ES-I3 (cell line): ENCODE measurements around the gene MED28.
"Not testable (repeated sequence)": the region's sequence is repeated elsewhere in the genome, so short reads cannot be mapped to it uniquely, and the experiment has no call there.

Source experiments
- H3K36me3 ChIP-seq: 2 replicates; pipeline ENCODE4 v1.6.1; 2013; ENCODE audit warnings: mild to moderate bottlenecking, low read length, control low read depth, moderate library complexity; ENCODE audit not compliant: insufficient read depth
- H3K4me1 ChIP-seq: 2 replicates; pipeline ENCODE4 v1.6.1; 2013; ENCODE audit warnings: mild to moderate bottlenecking, control low read depth, low read length; ENCODE audit not compliant: insufficient read depth
- H3K9ac ChIP-seq: 2 replicates; pipeline ENCODE4 v1.6.1; 2013; ENCODE audit warnings: low read depth, mild to moderate bottlenecking, low read length, moderate library complexity
- H3K9me3 ChIP-seq: 2 replicates; pipeline ENCODE4 v1.6.1; 2013; ENCODE audit warnings: mild to moderate bottlenecking, low read length, moderate library complexity; ENCODE audit not compliant: control insufficient read depth, insufficient read depth

MED28 gene

DNA sequence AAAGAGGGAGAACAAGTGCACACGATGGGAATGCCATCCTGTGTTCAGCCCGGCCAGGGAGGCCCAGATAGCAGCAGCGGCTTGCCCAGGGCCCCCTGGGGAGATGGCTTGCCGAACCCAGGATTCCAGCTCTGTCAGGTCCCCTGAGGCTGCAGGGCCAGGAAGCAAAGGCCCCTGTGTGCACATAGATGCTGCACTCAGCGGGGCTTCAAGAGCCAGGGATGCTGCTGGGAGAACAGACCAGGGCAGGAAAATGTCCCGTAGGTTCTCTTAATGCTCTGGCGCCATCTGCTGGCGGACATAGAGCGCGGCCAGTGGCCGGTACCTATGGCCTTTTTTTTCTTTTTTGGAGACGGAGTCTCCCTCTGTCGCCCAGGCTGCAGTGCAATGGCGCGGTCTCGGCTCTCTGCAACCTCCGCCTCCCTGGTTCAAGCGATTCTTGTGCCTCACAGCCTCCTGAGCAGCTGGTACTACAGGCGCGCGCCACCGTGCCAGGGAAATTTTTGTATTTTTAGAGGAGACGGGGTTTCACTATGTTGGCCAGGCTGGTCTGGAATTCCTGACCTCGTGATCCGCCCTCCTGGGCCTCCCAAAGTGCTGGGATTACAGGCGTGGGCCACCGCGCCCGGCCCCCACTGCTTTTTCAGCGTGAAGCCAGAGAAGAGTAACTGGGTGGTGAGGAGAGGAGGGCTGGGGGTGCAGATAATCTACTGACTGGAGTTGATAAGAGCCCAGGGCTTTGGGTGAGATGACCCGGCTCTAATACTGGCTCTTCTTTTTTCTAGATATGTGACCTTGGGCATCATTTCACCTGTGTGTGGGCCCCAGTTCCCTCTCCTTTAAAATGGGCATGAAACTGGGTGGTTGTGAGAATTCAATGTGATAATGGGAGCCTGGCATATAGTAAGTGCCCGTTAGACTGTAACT, 22.5 kb downstream of the MED28 start:
- no peak overlapping the region for H3K9ac ChIP-seq
- H3K9me3 ChIP-seq: no peaks in the 10 kb centered on the region
- H3K36me3 ChIP-seq: peaks cover 9% of the 10 kb centered on the region
- H3K4me1 ChIP-seq: no peaks in the 10 kb centered on the region

DNA sequence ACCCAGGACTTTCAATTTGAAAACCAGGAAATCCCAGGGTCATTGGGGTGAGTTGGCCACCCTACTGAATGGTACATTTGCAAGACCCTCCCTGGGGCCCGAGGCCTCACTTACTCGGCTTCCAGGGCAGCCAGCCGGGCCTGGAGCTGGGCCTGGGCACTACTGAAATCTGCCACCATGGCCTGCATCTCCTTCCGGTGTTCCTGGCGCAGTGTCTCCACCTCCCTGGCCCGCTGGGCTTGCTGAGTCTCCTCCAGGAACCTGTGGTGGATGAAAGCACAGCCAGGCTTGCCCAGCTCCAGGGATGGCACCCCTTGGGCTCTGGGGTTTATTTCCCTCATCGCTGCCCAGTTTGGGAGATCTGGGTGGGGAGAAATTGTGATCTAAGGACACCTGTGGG, 24.7 kb downstream of the MED28 start:
- no peak overlapping the region for H3K9ac ChIP-seq
- H3K36me3 ChIP-seq: peaks cover 4% of the 10 kb centered on the region
- no peaks in the 10 kb centered on the region for H3K4me1 ChIP-seq
- H3K9me3 ChIP-seq: no peaks in the 10 kb centered on the region

DNA sequence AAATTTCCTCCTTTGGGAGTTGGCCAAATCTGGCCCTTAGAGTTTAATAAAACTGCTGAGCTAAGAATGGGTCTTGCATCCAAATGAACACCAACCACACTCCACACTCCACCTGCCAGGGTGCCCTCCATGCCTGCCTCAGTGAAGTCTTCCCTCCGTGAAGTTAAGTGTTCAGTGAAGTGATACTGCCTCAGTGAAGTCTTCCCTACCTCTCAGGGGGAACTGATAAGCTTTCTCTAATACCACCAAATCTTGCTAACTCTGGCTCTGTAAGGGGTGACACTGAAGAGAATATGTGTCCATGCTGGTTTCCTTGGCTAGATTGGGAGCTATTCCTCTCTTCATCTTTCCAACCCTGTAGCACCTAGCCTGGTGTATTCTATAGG, 27.9 kb downstream of the MED28 start:
- Histone ChIP-seq H3K36me3 (no peaks in the 10 kb centered on the region; the same call in none of the 2 replicates), H3K4me1 (no peaks in the 10 kb centered on the region), H3K9me3 (no peaks in the 10 kb centered on the region), H3K9ac (no peak overlapping the region; the same call in 1 of the 2 replicates)

DNA sequence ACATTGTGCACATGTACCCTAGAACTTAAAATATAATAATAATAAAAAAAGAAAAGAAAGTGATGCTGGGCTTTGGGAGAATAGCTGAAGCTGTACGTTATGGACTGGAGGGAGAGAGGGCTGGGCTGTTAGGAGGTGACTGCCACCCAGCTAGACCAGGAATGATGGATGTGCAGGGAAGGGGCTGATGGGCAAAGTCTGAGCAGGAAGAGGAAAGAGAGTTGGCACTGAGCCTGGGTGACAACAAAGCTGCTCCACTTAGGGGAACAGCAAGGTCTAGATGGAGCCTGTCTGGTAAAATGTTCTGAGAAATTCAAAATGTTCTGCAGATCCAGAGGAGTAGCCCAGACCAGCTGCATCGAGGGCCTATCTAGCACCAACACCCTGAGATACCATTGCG, 32.3 kb downstream of the MED28 start:
- Histone ChIP-seq H3K4me1 (no peaks in the 10 kb centered on the region), H3K36me3 (no peaks in the 10 kb centered on the region), H3K9ac (no peak overlapping the region), H3K9me3 (no peaks in the 10 kb centered on the region)

DNA sequence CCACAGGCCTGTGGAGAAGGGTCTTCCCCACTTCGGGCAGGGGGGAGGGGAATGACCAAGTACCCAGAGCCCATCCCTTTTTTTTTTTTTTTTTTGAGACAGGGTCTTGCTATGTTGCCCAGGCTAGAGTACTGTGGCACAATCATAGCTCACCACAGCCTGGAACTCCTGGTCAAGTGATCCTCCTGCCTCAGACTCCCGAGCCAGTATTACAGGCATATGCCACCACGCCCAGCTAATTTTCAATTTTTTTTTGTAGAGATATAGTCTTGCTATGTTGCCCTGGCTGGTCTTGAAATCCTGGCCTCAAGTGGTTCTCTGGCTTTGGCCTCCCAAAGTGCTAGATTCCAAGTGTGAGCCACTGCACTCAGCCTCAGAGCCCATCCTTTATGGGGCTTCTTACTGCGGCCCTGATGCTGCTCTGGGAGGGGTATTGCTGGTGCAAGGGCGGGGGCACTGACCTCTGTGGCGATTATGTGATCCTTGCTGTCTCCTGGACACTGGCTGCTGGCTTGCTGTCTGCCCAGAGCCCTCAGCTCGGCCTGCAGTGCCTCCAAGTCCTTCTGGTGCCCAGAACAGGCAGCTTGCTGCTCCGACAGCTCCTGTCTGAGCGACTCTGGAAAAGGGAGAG, 32.9 kb downstream of the MED28 start:
- no peaks in the 10 kb centered on the region for H3K36me3 ChIP-seq
- no peaks in the 10 kb centered on the region for H3K4me1 ChIP-seq
- H3K9ac ChIP-seq: no peak overlapping the region
- no peaks in the 10 kb centered on the region for H3K9me3 ChIP-seq

DNA sequence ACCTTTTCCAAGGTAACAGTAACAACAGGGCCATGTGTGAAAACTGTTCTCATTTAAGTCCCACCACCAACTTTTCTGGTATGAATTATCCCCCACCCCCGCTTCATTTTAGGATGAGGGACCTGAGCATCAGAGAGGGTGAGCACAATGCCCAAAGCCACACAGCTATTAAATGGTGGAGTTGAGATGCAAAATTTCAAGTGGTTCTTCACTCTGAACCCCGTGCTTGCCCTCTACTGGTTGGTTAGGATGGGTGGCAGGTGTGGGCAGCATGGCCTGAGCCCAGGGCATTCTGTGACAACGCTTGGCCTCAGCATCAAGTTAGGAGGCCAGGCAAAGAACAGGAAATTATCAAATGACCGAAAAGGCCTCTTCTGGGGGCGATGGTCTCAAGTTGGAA, 33.5 kb downstream of the MED28 start:
- no peaks in the 10 kb centered on the region for H3K36me3 ChIP-seq
- no peaks in the 10 kb centered on the region for H3K9me3 ChIP-seq
- H3K9ac ChIP-seq: no peak overlapping the region
- no peaks in the 10 kb centered on the region for H3K4me1 ChIP-seq

DNA sequence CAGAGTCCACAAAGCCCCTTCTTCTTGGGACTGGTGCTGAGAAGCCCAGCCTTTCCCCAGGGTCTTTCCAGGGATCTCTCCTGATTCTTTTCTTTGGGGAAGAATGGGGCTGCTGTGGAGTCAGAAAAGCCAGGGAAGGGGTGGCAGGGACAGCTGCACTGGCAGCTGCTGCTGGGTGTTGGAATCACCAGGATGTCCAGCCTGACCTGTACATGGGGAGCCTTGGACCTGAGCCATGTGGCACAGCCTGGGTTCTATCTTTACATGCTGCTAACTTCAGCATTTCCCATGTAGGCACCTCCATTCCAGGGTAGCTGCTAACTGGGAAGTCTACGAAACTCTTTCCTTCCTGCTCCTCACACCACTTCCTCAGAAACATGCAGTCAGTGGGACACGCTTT, 36.0 kb downstream of the MED28 start:
- no peaks in the 10 kb centered on the region for H3K36me3 ChIP-seq
- no peaks in the 10 kb centered on the region for H3K9me3 ChIP-seq
- no peak overlapping the region for H3K9ac ChIP-seq
- H3K4me1 ChIP-seq: no peaks in the 10 kb centered on the region

DNA sequence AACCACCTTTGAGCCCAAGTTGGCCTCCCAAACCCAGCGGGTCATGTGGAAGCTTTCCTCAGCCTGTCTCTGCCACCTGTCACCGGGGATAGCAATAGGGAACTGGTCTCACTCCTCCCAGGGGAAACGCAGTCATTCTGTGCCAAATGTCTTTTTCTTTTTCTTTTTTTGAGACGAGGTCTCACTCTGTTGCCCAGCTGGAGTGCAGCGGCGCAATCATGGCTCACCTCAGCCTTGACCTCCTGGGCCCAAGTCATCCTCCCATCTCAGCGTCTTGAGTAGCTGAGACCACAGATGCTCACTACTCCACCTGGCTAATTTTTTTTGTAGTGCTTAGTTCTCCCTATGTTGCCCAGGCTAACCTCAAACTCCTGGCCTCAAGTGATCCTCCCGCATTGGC, 40.3 kb downstream of the MED28 start:
- Histone ChIP-seq H3K36me3 (no peaks in the 10 kb centered on the region), H3K9ac (no peak overlapping the region), H3K9me3 (no peaks in the 10 kb centered on the region), H3K4me1 (no peaks in the 10 kb centered on the region)

DNA sequence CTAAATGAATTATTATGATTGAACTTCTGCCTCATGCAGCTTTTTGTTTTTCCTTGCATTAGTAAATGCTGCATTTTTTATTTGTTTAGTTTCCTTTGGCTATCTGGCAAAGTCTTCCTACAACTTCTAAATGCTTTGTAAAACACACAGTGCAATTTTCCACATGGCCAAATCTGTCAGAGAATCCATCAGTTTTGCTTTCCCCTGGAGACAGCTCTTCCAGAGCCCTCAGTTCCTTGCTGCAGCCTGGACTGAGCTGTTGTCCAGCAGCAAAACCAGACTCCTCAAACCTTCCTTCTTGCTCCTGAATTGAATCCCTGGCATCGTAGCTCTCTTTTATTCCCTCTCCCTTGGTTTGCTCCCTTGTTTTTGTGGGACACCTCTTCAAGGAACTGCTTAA, 42.6 kb downstream of the MED28 start:
- Histone ChIP-seq H3K9ac (no peak overlapping the region), H3K9me3 (no peaks in the 10 kb centered on the region), H3K36me3 (no peaks in the 10 kb centered on the region), H3K4me1 (no peaks in the 10 kb centered on the region)

DNA sequence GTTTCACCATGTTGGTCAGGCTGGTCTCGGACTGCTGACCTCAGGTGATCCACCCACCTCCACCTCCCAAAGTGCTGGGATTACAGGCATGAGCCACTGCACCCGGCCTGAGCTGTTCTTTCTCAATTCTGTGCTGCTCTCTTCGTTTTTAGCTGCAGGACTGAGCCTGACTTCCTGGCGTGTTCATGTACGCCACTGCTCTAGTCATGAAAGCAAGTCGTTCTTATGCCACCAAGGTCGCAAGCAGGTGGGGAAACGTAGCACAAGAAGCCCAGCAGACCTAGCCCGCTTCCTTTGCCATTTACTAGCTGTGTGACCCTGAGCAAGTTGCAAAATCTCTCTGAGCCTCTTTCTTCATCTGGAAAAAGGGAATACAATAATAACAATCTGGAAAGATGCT, 43.4 kb downstream of the MED28 start:
- Histone ChIP-seq H3K36me3 (no peaks in the 10 kb centered on the region), H3K9ac (no peak overlapping the region), H3K4me1 (no peaks in the 10 kb centered on the region), H3K9me3 (no peaks in the 10 kb centered on the region)

DNA sequence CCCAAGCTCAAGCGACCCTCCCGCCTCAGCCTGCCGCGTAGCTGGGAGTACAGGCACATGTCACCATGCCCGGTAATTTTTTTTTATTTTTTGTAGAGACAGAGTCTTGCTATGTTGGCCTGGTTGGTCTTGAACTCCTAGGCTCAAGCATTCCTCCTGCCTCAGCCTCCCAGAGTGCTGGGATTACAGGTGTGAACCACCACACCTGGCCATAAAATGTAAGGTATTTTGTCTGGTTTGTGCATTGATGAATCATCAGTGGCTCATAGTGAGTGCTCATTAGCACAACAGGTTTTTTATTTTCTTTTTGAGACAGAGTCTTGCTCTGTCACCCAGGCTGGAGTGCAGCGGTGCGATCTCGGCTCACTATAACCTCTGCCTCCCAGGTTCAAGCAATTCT, 44.8 kb downstream of the MED28 start:
- H3K4me1 ChIP-seq, H3K9me3 ChIP-seq, H3K36me3 ChIP-seq, H3K9ac ChIP-seq: not testable (repeated sequence)

DNA sequence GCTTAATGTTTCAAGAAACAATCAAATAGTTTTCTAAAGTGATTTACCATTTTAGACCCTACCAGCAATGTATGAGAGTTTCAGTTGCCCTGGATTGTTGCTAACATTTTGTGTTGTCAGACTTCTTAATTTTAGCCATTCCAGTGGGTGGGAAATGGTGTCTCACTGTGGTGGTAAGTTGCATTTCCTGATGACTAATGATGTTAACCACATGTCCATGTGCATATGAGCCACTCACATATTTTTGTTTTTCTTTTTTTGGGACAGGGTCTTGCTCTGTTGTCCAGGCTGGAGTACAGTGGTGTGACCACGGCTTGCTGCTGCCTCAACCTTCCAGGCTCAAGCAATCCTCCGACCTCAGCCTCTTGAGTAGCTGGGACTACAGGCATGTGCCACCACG, 48.3 kb downstream of the MED28 start:
- Histone ChIP-seq H3K36me3 (no peaks in the 10 kb centered on the region), H3K4me1 (no peaks in the 10 kb centered on the region), H3K9me3 (no peaks in the 10 kb centered on the region), H3K9ac (no peak overlapping the region)

DNA sequence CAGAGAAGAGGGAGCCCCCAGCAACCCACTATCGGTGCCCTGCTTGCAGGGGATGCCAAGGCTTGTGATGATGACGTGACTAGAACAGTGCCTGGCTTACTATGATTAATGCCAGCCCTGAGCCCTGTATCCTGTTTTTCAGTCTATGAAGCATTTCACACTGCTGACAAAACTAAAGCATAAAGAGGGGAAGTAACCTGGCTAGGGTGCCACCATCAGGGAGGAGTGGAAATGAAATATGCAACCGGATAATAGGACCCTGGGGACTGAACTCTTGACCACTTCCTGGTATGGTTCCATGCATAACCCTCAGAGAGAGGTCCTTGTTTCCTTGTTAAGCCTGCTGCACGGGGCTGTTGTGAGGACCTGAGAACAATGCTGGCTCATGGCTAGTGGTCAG, 50.3 kb downstream of the MED28 start:
- no peaks in the 10 kb centered on the region for H3K9me3 ChIP-seq
- H3K9ac ChIP-seq: no peak overlapping the region
- H3K36me3 ChIP-seq: no peaks in the 10 kb centered on the region
- H3K4me1 ChIP-seq: no peaks in the 10 kb centered on the region

DNA sequence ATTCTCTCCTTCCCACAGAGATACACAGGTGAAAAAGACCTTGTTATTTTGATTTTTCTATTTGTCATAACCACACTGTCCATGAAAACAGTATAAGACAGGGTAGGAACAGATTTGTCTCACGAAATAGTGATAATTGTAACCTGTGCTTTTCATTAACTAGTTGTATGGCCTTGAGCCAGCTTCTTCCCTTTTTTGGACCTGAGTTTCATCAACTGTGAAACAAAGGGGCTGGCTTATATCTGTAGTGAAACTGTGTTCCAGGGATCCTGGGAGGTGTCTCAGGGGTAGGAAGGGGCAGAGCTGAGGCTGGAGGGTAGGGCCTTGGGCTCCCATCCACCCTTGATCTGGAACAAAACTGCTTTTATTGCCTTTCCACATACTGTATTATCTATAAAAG, 50.9 kb downstream of the MED28 start:
- no peaks in the 10 kb centered on the region for H3K4me1 ChIP-seq
- no peak overlapping the region for H3K9ac ChIP-seq
- no peaks in the 10 kb centered on the region for H3K9me3 ChIP-seq
- no peaks in the 10 kb centered on the region for H3K36me3 ChIP-seq

DNA sequence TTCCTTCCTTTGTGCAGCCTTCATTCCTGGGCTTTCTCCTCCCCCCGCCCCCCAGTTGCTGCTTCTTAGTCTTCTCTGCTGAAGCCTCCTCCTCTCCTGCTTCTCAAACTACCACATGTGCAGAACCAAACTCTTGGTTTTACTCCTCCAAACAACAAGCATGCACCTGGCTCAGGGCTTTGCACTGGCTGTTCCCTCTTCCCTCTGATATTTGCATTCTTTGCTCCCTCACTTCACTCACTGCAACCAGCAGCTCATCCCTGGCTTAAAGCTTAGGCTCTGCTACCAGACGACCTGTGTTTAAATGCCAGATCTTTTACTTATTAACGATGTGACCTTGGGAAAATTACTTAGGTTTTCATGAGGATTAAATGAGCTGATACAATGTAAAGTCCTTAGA, 51.4 kb downstream of the MED28 start:
- Histone ChIP-seq H3K36me3 (no peaks in the 10 kb centered on the region), H3K4me1 (no peaks in the 10 kb centered on the region), H3K9me3 (no peaks in the 10 kb centered on the region), H3K9ac (no peak overlapping the region)
